Erythroblast (primary cell): Measurements from ENCODE around the gene ENG.
A peak's percentile ranks its signal among the peaks of the same experiment; 100 is the strongest.
"Not testable (repeated sequence)": the region's sequence is repeated elsewhere in the genome, so short reads cannot be mapped to it uniquely, and the experiment has no call there.

ENCODE experiments used
- DNase-seq, 2 experiments: peaks; one replicate each; lab custom pipeline; 2025; lab: John Stamatoyannopoulos, UW
- GATA1 ChIP-seq: IDR thresholded peaks from 2 replicates; pipeline ENCODE4 v1.6.1; 2011; ENCODE audit warnings: low read depth, mild to moderate bottlenecking, control low read depth, low read length, moderate library complexity
- POLR2A ChIP-seq: IDR thresholded peaks from 2 replicates; pipeline ENCODE4 v1.6.1; 2011; ENCODE audit warnings: mild to moderate bottlenecking, low read length

The ENG gene

GRCh38 chr9:127886401-127886972 is 32.0 kb upstream of the ENG start:
- DNase-seq = peak; percentile 45 to 61
- TF ChIP-seq GATA1 = no peak
- no peak for TF ChIP-seq POLR2A

GRCh38 chr9:127885508-127886281 is 31.2 kb upstream of the ENG start:
- no peak for TF ChIP-seq POLR2A
- TF ChIP-seq GATA1 = no peak
- DNase-seq = no peak

GRCh38 chr9:127884976-127885490 is 30.6 kb upstream of the ENG start:
- no peak for TF ChIP-seq GATA1
- no peak for TF ChIP-seq POLR2A
- no peak for DNase-seq

GRCh38 chr9:127884427-127884911 is 30.0 kb upstream of the ENG start:
- DNase-seq = peak; percentile 74 to 90
- TF ChIP-seq POLR2A = no peak
- TF ChIP-seq GATA1 = no peak

- no peak for DNase-seq
- TF ChIP-seq GATA1 (no peak), POLR2A (no peak)
These were observed 29.5 kb upstream of the ENG start for GRCh38 chr9:127883959-127884358.

GRCh38 chr9:127881715-127882114 is 27.3 kb upstream of the ENG start:
- DNase-seq = not testable (repeated sequence)

- DNase-seq = no peak
- TF ChIP-seq GATA1 (no peak), POLR2A (no peak)
These were observed 25.7 kb upstream of the ENG start for GRCh38 chr9:127880143-127880542.

GRCh38 chr9:127878652-127879390 is 24.4 kb upstream of the ENG start:
- TF ChIP-seq POLR2A (no peak), GATA1 (no peak)
- DNase-seq = no peak

GRCh38 chr9:127878001-127878651 is 23.7 kb upstream of the ENG start:
- no peak for TF ChIP-seq GATA1
- TF ChIP-seq POLR2A = peak; percentile 10
- no peak for DNase-seq

- TF ChIP-seq GATA1 (no peak), POLR2A (peak; percentile 39)
These were observed 23.1 kb upstream of the ENG start, which contains the start of gene AK1 for GRCh38 chr9:127877566-127877998. Gene AK1 (minus strand): TSS chr9:127877675. CDS start chr9:127874617, 3,058 bp downstream.

GRCh38 chr9:127876764-127877562 is 22.5 kb upstream of the ENG start:
- TF ChIP-seq GATA1 (no peak), POLR2A (no peak)
- peak in 1 of 2 experiments; percentile 62 for DNase-seq

More at GRCh38 chr9:127877566-127877998, 23.1 kb upstream of the ENG start, which contains the start of gene AK1:
- peak; percentile 56 to 62 for DNase-seq

- TF ChIP-seq GATA1 = no peak
- no peak for TF ChIP-seq POLR2A
- DNase-seq = peak in 1 of 2 experiments; percentile 41
These were observed 21.7 kb upstream of the ENG start for GRCh38 chr9:127876026-127876763.
